Hematopoietic multipotent progenitor cell treated with erythropoietin and hydrocortisone succinate and interleukin-3 and kit ligand, for 17 days (in vitro differentiated cells): Measurements from ENCODE around the gene STX16.

ENCODE experiments used
- DNase-seq: peaks from one replicate; pipeline ENCODE4 v3.0.0-alpha.2; 2015; ENCODE audit warnings: low spot score

The STX16 gene

GRCh38 chr20:58618351-58619076 is 32.6 kb upstream of the STX16 start:
- no peak for DNase-seq

GRCh38 chr20:58619077-58619863 is 31.8 kb upstream of the STX16 start:
- no peak for DNase-seq

DNA sequence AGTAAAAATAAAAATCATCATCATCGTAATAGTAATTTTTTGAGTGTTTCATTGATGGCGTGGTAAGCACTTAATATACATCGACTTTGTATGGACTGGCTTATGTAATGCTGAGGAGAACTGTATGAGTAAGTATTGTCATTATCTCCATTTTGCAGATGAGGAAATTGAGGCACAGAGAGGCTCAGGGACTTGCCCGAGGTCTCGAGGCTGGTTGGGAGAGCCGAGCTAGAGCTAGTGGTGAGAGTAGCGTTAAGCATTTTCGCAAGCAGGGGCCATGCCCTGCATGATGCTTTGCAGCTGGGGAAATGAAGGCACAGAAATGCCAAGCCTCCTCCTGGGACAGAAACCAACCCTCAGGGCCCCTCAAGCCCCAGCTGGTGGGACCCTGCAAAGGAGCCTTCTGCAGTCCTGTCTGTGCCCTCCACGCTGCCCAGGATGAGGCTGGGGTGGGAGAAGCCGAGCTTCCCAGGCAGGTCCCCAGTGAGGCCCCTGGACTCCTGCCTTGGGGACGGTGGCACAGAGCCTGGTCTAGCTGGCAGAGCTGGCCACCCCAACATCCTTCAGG is 31.1 kb upstream of the STX16 start:
- no peak for DNase-seq

- DNase-seq = no peak
These were observed 29.1 kb upstream of the STX16 start for GRCh38 chr20:58621906-58622548.

- no peak for DNase-seq
These were observed 28.2 kb upstream of the STX16 start for GRCh38 chr20:58622671-58623578.

DNA sequence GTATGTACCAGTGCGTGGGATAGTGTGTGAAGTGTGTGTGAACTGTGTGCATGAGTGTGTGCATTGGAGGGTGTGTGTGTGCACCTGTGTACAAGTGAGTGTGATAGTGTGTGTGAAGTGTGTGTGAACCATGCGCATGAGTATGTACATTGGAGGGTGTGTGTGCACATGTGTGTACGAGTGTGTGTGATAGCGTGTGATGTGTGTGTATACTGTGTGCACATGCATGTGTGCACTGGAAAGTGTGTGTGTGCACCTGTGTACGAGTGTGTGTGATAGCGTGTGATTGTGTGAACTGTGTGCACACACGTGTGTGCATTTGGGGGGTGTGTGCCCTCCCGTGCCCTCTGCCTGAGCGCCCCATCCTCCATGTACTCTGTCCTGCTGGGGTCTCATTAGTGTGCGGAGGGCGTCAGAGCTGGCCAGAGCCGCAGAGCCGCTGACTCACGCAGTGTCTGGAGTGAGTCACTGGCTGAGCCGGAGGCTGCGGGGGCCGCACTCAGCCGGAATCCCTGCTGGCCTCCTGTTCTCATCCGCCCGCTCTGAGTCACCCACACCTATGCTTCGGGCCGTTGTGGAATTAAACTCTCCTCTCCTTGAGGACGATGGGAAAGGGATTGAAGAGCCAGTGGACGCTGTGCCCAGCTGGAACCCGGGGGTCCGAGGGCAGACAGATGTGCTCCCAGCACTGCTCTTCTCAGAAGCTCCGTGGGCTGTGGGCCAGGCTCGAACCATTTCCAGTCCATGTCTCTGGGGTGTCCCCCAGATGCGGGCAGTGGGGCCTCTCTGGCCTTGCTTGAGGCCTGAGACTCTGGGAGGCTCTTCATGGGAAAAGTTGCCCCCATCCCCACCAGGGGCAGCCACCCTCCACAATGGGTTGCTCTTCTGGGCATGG is 27.3 kb upstream of the STX16 start:
- DNase-seq = no peak

- no peak for DNase-seq
These were observed 26.4 kb upstream of the STX16 start for GRCh38 chr20:58624687-58625086.

- no peak for DNase-seq
These were observed 25.5 kb upstream of the STX16 start for GRCh38 chr20:58625585-58625984.

- DNase-seq = no peak
These were observed 25.0 kb upstream of the STX16 start for GRCh38 chr20:58626051-58626450.

DNA sequence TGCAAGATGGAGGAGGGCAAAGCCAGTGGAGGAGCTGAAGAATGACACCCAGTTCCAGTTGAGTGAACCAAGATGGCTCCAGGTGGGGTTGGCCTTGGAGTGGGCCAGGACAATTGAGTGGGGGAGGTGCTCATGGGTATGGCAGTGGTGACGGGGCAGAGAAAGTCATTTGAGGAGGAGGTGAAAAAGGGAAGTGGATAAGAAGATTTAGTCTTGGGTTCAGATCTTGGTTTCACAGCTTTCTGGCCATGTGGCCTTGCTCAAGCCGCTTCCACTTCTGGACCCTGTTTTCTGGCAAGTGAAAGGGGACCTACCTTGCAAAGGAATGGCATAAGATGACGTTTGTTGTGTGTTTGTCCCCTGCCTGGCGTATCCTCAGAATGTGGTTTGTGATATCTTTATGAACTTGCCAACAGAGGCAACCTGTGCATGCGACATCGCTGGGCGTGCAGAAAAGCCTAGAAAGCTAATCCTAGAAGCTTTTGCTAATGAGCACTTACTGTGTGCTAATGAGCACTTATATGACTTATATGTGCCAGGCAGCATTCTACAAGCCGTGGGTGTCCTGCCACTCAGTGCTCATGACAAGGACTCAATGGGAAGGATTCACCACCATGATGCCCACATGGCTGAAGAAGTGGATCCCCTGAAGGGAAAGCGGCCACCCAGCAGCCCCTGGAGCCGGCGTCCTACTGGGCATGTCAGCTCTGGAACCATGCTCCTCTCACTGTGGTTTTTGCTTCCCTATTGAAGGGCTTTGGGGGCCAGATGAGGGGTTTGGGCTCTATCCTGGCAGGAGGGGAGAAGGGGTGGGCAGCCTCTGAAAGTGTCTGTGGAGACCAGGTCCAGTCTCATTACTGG is 23.6 kb upstream of the STX16 start:
- no peak for DNase-seq

GRCh38 chr20:58628491-58629214 is 22.4 kb upstream of the STX16 start:
- no peak for DNase-seq

DNA sequence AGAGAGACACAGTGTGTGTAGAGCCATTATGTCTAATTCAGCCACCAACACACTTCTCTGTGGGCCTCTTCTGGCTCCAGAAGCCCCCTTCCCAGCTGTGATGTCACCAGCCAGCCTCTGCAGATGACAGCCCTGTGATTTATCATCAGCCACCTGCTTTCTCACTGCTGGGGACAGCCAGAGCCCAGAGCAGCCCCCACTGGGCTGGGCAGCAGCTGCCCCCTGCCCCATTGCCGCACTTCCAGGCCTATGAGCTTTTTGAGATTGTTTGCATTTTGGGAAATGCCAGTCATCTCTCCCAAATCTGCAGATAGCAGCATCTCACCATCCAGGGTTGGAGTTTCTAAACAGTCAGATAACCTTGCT is 21.9 kb upstream of the STX16 start:
- DNase-seq = no peak

GRCh38 chr20:58630063-58630462 is 21.0 kb upstream of the STX16 start:
- DNase-seq = no peak

DNA sequence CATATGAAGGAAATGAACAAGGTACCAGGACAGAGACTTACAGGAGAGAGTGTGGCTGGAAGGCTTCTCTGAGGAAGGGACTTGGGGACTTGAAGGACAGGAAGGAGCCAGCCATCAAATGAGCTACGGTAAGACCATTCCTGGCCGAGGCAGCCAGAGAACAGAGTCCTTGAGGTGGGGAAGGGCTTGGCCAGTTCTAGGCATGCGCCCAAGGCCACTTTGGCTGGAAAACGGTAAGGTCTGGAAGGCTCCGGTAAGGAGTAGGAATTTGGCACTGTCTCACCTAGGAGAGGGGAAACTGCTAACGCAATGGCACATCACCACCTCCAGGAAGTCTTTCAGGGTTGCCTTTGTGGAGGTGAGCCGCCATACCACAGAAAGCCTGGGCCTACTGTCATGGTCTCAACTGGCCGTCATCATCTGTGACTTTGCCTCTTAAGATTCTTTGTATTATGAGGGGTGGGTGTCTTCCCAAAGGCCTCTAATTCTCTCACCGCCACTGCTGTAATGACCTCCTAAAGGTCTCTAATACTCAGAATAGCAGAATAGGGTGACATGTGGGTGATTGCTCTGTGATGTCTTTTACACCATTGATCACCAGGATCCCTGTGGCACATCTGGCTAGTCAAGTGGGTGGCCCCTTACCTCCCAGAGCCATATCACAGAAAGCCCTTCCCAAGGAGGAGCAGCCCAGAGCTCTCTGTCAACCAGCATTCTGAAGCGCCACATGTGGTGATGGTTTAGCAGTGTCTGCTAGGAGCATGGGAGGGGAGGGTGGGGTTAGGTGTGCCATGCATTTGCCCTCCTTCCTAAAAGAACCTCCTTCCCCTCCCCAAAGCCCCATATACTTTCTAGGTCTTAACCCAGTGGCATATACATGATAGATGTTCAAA is 17.7 kb upstream of the STX16 start:
- DNase-seq = no peak

DNA sequence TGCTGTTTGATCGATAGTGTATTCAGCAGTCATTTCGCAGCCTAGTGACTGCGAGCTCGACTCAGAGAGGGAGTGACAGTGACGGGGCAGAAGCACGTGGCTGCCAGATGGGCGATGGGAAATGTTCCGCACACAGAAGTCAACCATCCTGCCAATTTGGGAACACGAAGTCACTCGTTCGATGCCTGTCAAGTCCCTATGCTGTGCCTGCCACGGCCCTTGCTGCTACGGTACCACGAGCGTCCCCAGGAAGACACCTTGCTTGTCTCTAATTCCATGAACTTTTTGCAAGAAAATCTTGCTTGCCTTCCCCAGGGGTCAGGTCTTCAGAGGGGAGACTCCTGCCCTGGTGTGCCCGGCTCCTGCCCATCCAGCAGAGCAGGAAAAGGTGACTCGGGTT is 17.0 kb upstream of the STX16 start:
- DNase-seq = no peak

- no peak for DNase-seq
These were observed 16.4 kb upstream of the STX16 start for GRCh38 chr20:58634521-58635278.

GRCh38 chr20:58635279-58635665 is 15.8 kb upstream of the STX16 start:
- no peak for DNase-seq
